ENCODE results near the gene ASCC2.
"Not testable (repeated sequence)": the region's sequence is repeated elsewhere in the genome, so short reads cannot be mapped to it uniquely, and the experiment has no call there.

Gene ASCC2, protein sequence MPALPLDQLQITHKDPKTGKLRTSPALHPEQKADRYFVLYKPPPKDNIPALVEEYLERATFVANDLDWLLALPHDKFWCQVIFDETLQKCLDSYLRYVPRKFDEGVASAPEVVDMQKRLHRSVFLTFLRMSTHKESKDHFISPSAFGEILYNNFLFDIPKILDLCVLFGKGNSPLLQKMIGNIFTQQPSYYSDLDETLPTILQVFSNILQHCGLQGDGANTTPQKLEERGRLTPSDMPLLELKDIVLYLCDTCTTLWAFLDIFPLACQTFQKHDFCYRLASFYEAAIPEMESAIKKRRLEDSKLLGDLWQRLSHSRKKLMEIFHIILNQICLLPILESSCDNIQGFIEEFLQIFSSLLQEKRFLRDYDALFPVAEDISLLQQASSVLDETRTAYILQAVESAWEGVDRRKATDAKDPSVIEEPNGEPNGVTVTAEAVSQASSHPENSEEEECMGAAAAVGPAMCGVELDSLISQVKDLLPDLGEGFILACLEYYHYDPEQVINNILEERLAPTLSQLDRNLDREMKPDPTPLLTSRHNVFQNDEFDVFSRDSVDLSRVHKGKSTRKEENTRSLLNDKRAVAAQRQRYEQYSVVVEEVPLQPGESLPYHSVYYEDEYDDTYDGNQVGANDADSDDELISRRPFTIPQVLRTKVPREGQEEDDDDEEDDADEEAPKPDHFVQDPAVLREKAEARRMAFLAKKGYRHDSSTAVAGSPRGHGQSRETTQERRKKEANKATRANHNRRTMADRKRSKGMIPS

DNA sequence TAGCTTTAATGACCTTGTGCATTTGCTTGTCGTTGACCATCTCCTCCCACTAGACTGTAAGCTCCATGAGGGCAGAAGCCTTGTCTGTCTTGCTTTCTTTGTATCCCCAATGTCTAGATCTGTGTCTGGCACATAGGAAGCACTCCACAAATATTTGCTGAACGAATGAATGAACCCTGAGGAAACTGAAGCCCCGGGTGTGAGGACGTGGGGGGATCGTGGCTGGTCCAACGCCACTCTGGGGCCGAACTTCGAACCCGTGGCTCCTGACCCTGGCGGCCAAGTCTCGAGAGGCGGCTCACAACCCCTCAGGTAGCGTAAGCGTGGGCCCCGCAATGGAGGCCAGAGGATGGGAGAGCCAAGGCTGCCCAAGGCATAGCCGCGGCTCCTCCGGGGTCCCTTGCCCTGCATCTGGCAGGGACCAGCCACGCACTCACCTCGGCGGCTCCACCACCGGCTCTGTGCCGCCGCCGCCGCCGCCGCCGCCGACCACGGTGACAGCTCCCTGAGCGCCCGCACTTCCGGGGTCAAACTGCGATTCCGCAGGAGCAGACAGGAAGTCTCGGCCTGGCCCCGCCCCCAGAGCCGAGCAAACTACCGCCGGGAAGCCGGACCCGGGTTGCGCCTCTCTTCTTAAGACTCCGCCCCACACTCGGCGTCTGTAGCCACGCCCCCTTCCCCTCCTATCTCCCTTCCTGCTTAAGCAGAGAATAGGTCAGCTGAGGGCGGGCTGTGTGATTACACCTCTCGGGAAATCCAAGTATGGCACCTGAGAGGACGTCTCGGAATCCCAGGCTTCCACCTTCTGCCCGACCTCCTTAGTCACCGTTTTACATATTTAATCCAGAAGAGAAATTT, at the start of gene ASCC2:
Gene ASCC2, minus strand, starts transcription at position 534 of the 858 bp plus-strand sequence. CDS start 5,949 bp downstream, outside the sequence.
- peak; percentile 96 for DNase-seq

DNA sequence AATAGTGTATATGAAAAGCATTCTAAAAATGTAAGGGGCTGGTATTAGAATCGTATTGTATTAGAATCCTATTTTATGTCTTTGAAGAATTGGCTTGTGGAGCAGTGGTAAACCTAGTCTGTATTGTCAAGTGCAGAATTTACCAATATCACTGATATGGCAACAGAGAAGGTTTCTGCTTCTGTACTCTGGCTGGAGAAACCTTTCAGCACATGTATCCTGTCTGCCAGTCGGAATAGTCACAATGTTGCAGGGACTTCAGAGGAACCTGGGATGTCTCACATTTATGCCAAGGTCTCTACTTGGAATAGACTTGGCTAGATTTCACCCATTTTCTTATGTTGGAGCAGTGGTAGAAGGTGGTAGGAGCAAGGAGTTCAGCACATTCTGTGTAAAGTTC, 49.3 kb upstream of the ASCC2 start:
- DNase-seq, result no peak

DNA sequence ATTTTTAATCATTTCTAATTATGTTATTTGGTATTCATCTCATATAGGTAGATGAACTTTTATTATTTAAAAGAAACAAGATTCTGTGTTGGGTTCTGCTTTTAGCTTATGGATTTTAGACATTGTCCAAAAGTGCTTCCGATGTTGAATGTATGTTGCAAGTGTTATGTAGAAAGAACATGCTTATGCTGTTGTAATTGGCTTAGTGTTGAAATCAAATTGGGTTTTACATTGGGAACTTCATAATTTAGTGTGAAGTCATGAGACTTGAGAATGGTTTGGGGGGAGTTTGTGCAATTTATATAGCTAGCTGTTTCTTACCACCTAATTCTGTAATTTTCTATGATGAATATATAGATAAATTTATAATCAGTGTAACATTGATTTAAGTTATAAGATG, 48.5 kb upstream of the ASCC2 start:
- DNase-seq, result no peak

DNA sequence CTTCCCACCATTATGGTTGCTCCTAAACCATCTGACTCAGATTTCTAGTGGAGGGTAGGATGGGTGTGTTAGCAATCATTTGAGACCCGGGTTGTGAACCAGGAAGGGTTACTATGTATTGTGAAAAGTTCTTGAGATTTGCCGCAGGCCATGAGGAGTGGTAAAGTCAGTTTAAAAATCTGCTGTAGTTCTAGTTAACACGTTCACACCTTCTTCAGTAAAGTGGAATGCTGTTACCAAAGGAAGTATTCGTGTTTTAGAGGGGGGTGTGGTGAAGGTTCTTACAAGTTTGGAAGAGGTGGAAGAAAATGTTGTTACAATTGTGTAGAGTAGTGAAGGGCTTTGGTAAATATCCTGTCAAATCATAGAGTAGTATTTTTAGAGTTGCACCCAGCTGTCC, 47.5 kb upstream of the ASCC2 start:
- DNase-seq, result no peak

DNA sequence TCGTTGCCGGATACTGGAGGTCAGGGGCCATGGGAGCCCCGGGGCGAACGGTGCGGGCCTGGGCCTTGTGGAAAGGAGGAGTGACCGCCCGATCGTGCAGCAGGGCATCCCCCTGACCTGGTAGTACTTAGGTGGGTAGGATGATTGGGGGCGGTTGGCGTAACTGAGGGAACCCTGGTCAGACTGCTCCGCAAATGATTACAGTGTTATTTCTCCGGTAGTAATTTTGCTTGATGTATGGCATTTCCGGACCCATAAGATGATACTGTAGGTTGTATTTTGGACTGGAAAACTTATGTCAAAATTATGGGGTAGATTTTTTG, 45.7 kb upstream of the ASCC2 start:
- DNase-seq, result no peak

DNA sequence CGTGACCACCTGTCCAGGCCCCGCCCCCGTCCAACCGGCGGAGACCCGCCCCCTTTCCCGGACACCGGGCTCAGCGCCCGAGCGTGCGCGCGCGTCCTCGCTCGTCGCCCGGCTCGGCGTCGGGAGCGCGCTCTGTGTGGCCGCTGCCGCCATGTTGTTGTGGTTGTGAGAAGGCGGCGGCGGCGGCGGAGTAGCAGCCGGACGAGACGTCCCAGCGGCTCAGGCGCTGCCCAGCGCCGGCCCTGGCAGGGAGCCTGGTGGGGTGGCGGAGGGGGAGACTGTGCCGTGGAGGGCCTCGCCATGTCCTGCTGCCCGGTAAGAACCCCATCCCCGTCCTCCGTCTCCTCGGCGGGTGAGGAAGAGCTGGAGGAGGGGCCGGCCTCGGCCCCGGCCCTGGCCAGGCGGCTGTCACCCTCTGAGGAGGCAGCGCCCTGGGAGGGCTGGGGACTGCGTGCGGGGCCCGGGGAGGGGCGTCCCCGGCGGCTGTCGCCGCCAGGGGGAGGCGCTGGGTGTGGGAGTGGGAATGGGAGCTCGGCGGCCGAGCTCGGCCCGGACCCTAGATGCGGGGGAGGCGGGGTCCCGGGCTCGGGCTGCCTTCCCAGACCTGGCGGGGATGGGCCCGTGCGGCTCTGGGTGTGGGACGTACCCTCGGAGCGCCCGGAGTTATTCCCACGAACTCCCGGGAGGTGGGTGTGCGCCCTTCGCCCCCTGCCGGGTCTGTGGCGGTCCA, 45.1 kb upstream of the ASCC2 start, which contains the start of gene MTMR3:
Gene MTMR3, plus strand, starts transcription at position 130 of the 730 bp plus-strand sequence. CDS start 87,886 bp downstream, outside the sequence.
- peak; percentile 84 for DNase-seq

DNA sequence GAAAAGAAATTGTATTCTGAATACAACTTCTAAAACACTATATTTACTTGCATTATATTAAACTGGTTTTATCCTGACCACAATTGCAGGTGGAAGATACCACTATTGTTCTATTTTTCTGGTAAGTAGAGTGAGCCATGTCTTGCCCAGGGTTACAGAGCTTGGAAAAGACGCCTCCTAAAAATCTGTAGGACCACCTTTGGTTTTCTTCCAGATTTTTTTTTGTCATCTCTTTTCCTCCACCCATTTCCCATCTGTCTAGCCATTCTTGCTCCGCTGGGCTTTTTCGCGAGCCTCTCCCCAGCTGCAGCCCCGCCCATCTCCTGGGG, 44.6 kb upstream of the ASCC2 start:
- DNase-seq, result no peak

DNA sequence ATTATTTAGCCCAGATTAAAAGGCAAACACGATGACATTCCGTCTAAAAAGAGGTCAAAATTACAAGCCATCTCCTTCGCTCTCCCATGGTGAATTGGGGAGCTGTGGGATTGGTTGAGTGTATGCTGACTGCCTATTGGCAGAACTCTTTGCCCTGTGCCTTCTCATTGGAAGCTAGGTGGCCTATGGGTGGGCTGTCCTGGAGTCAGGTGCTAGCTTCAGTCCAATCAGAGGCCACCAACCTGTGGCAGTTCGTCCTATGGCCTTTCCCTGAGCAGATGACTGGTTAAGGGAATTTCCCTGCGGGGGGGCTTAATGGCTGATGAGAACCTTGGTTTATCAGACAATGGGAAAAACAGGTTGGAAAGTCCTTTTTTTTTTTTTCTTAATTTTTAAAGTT, 41.7 kb upstream of the ASCC2 start:
- no peak for DNase-seq

DNA sequence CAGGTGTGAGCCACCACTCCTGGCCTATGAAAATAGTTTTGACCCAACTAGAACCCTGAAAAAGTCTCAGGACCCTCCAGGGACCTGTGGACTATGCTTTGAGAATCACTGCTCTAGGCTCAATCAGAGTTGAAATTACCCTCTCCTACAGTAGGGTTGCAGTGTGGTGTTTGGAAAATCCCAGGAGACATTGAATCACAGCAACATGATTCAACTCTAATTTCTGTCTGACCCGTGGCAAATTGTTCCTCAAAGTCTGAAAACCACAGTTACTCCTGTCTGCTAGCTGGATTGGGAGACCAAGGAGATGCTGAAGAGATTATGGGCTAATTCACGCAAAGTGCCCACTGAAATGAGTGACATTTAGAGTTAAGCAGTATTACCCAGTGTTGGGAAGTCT, 39.5 kb upstream of the ASCC2 start:
- no peak for DNase-seq

DNA sequence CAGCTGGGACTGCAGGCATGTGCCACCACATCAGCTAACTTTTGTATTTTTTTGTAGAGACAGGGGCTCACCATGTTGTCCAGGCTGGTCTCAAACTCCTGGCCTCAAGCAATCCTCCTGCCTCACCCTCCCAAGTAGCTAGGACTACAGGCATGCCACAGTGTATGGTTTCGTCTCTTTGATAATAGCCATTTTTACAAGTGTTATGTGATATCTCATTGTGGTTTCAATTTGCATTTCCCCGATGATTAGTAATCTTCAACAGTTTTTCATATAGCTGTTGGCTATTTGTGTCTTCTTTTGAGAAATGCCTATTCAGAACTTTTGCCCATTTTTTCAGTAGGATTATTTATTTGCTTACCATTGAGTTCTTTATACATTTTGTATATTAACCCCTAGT, 35.9 kb upstream of the ASCC2 start:
- DNase-seq, result no peak

DNA sequence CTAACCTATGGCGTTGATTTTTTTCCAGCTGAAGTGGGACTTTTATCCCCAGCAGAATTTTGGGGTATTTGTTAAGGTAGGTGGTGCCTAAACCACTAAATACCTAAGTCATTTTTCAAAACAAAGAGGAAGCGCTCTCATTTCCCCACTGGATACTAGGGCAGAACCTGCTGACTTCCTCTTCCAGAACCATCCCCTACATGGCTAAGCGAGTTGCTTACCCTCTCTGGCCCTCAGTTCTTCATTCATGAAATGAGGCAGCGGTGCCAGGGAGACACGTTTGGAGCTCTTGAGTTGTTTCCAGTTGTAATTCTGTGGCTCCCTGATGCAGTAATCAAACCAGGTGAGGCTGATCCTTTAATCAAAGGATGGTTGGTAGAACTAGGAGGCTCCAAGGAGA, 34.9 kb upstream of the ASCC2 start:
- no peak for DNase-seq

DNA sequence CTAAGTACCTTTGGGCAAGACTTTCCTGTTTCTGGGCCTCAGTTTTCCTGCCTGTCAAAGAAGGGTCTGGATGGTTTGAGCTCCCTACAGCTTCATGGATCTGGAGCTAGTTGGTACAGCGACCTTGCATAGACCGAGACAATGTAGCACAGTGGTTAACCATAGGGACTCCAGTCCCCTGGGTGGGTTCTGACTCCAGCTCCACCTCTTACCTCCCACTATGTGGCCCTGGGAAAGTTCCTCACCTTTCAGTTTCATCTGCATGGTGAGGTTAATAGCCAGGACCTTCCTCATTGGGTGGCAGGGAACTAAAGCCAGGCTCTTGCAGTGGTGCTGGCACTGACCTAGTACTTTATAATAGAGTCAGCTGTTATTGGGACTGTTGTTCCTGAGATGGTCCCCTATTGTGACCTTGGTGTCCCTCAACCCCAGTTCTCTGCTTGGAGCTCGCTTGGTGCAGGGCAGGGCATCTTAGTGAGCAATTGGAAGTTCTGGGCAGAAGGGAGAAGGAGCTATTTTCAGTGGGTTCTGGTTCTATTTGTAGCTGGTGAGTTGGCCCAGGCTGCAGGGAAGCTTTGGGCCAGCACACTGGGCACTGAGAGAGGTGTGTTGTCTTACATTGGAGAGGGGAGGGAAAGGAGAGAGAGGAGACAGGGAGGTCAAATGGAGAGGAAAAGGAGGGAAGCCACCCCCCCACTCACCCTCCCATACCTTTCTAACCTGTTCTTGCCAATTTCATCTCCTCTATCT, 34.2 kb upstream of the ASCC2 start:
- DNase-seq, result no peak

DNA sequence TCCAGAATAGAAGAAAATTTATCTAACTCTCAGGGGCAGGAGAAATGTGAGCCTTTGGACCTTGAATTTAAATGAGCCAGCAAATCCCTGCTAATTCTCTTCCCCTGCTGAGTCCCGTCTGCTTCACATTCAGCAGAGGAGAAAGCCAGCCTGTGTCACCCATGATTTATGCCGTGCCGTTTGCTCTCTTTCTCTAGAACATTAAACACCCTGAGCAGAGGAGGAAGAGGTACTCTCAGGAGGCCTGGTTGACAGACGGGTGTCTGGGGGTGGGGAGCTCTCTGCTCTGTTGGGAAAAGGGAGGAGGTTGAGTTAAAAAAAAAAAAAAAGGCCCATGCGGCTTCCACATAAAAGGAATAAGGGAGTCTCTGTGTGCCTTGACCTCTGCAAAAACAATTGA, 33.6 kb upstream of the ASCC2 start:
- DNase-seq, result no peak

DNA sequence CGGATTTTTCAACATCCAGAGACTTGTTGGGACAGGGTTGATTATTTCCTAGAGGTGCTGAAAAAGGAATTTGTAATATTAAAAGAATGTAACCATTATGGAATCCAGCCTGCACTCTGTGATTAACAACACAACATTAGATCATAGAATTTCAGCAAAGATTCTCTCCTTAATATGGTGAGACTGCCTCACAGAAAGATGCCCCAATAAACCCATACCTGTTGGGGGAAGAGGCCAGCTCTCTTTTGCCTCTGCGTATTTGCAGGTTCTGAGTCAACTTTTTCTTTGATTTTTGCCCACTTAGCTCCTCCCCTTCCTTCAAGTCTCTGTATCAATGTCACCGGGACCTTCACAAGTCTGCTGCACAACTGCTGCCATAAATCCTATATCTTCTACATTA, 32.5 kb upstream of the ASCC2 start:
- no peak for DNase-seq

DNA sequence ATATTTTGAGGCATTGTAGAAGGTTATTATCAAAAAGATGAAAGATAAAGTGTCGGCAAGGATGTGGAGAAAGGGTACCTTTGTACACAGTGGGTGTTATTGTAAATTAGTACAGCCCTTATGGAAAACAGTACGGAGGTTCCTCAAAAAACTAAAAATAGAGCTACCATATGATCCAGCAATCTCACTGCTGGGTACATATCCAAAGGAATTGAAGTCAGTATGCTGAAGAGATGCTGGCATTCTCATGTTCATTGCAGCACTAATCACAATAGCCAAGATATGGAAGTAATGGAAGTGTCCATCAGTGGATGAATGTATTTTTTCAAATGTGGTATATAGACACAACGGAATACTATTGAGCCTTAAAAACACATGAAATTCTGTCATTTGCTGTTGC, 29.8 kb upstream of the ASCC2 start:
- DNase-seq, result no peak

DNA sequence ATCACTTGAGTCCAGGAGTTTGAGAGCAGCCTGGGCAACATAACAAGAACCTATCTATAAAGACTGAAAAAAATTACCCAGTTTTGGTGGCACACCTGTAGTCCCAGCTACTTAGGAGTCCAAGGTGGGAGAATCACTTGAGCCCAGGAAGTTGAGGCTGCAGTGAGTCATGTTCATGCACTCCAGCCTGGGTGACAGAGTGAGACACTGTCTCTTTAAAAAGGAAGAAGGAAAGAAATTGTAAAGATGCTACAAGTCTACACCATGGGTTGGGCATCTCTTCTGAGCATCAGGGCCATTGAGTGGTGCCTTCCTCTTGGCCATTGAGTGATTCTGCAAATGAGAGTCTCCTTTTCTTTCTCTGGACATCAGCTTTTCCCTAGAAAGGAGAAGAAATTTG, 29.2 kb upstream of the ASCC2 start:
- no peak for DNase-seq

DNA sequence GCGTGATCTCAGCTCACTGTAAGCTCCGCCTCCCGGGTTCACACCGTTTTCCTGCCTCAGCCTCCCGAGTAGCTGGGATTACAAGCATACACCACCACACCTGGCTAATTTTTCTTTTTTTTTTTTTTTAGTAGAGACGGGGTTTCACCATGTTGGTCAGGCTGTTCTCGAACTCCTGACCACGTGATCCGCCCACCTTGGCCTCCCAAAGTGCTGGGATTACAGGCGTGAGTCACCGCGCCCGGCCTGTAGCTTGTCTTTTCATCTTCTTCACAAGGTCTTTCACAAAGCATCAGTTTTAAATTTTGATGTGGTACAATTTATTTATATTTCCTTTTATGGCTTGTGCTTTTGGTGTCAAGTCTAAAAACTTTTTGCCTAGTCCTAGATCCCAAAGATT, 27.5 kb upstream of the ASCC2 start:
- not testable (repeated sequence) for DNase-seq

DNA sequence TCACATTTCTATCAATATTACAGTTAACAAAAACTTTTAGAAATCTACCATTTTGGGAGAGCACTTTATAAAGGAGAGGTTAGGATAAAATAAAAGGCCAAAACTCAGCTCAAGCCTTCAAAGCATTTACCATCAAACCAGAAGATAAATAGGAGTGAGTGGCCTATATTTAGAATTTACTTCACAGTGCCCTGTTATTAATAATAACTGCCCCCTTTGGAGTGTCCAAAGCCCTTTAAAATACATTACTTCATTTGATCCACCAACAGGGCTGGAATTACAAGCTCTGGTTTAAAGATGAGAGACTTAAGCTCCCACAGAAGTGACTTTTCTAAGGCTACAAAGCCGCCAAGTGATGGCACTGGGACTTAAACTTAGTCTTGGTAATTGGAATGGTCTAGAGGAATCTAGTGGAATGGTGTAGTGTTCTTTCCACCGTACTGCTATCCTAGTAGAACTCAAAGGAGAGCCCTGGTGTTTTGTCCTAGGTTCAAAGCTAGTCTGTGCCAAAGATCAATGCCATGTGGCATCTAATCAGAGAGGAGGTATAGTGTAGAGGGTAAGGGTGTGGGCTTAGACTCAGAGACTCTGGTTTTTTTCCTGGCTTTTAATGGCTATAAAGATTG, 23.7 kb upstream of the ASCC2 start:
- DNase-seq, result no peak

DNA sequence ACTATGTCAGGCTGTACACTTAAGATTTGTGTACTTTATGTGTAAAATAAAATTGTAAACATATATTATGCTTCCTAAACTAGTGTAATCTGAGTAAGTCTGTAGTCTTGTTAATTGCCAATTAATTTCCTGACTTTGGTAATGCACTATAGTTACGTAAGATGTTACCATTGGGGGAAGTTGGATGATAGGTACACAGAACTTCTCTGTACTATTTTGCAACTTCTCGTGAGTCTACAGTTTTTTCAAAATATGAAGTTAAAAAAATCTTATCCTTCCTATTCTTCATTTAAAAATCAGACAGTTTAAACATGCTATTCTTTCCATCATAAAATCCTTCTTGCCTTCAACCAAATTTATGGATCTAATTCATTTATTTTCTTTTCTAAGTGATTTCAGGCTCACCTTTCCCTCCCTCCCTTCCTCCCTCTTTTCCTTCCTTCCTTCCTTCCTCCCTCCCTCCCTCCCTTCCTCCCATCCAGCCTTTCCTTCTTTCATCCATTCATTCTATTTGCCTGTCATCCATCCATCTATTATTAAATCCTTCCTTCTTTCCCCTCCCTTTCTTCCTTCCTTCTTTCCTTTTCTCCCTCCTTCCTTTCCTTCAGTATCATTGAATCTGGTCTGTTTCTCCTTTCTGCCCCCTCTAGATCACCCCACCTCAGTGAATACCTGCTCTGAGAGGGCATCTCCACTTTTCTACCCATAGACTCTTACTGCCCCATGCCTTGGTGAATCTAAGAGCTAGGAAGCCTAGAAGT, 22.1 kb upstream of the ASCC2 start:
- no peak for DNase-seq

DNA sequence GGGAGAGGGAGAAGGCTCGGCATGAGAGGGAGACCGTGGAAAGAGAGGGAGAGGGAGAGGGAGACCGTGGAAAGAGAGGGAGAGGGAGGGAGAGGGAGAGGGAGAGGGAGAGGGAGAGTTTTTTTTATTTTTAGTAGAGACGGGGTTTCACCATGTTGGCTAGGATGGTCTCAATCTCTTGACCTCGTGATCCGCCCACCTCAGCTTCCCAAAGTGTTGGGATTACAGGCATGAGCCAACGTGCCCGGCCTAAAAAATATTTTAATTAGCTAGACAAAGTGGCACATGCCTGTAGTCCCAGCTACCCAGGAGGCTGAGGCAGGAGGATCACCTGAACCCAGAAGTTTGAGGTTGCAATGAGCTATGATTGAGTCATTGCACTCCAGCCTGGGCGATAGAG, 21.0 kb upstream of the ASCC2 start:
- not testable (repeated sequence) for DNase-seq

DNA sequence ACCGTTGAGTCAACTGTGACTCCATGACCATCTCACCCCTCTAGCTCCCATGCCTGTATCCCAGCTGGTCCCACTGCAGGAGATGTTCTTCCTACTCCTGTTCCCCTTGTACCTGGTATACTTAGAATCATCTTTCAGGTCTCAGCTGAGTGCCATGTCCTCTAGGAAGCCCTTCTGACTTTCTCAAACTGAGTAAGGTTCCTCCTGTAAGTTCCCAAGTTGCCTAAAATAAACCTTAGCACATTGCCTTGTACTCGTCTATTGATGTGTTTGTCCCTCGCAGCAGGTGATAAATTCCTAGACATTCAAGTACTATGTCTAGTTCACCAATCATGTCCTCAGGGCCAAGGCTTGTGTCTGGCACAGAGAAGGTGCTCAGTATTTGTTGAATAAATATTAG, 18.4 kb upstream of the ASCC2 start:
- no peak for DNase-seq

Measured in HCEC 1CT (cell line).